ENCODE measurements around the gene SKAP1.
"Not testable (repeated sequence)": the region's sequence is repeated elsewhere in the genome, so short reads cannot be mapped to it uniquely, and the experiment has no call there.

The SKAP1 gene

DNA sequence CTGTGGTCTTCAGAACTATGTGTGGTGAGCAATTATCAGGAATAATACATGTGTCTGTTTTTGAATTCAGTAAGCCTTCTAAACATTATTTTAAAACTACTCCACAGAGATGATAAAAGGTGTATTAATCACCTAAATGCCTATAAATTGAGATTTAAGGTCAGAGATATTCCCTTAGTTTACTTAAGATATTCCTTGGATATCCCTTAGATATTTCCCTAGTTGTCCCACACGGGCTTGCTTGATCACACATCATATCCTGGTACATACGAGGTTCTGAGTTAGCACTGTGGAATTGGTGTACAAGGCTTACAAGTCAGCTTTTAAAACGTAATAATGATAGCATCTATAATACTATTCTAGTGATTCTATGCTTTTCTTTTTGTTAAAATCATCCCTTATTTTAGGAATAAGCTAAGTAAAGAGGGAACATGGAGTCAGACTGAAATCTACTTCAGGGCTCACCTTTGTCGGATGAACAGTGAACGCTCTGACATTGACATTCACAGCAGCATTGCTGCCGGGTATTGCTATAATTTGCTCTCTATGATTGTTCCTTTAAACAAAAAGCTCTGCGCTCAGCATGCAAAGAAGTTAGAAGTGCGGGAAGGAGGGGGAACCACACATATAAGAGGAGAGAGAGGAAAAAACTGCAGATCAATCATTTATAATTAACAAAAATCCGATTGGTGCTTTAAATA is 136.5 kb downstream of the SKAP1 start:
- Histone ChIP-seq H3K36me3 (replicated peaks in 1 of 2; ENCODE audit: control insufficient read depth in 2 of 2, insufficient read depth in 2 of 2, low read length in 2 of 2) (no peaks in the 10 kb centered on the region), H3K9ac (ENCODE audit: low read depth, low read length, poor library complexity) (no peak overlapping the region), H3K27ac (replicated peaks; ENCODE audit: low read length) (no peak overlapping the region), H3K9me3 (replicated peaks in 1 of 2; ENCODE audit: control insufficient read depth in 2 of 2, insufficient read depth in 1 of 2, low read depth in 1 of 2, low read length in 2 of 2) (no peaks in the 10 kb centered on the region), H2BK5ac (ENCODE audit: low read length) (no peak overlapping the region), H3K18ac (ENCODE audit: low read length) (no peak overlapping the region), H3K27me3 (ENCODE audit: control insufficient read depth in 3 of 3, insufficient read depth in 3 of 3, low read depth in 1 of 3, low read length in 3 of 3) (peaks cover 0 to 32% (median 0%) of the 10 kb centered on the region in 3 experiments), H3K4me1 (ENCODE audit: control insufficient read depth in 2 of 2, insufficient read depth in 1 of 2, low read depth in 1 of 2, low read length in 2 of 2) (no peaks in the 10 kb centered on the region), H2BK120ac (ENCODE audit: low read depth, low read length) (no peak overlapping the region), H3K4ac (ENCODE audit: low read length) (no peak overlapping the region), H4K91ac (ENCODE audit: low read depth, low read length, poor library complexity) (no peak overlapping the region), H4K8ac (ENCODE audit: low read depth, low read length) (no peak overlapping the region), H2AK5ac (ENCODE audit: low read depth, low read length) (no peak overlapping the region), H3K4me2 (ENCODE audit: insufficient read depth, low read length, poor library complexity, severe bottlenecking) (no peak overlapping the region), H3K4me3 (ENCODE audit: low read length in 2 of 2) (no peak overlapping the region), H2AFZ (ENCODE audit: low read length) (no peak overlapping the region), H2BK12ac (ENCODE audit: low read length) (no peak overlapping the region), H2BK15ac (ENCODE audit: low read length) (no peak overlapping the region), H3K79me1 (ENCODE audit: low read depth, low read length) (no peaks in the 10 kb centered on the region), H3K23ac (ENCODE audit: low read depth, low read length, poor library complexity) (no peak overlapping the region), H3K14ac (ENCODE audit: low read length) (no peak overlapping the region)
- no CpG with 5 or more reads among the region's 9 CpGs for WGBS, 2 donors (ENCODE audit: extremely low coverage in 2 of 2, insufficient read length in 2 of 2, insufficient replicate concordance in 1 of 2)
- DNase-seq (ENCODE audit: low spot score): no peak

DNA sequence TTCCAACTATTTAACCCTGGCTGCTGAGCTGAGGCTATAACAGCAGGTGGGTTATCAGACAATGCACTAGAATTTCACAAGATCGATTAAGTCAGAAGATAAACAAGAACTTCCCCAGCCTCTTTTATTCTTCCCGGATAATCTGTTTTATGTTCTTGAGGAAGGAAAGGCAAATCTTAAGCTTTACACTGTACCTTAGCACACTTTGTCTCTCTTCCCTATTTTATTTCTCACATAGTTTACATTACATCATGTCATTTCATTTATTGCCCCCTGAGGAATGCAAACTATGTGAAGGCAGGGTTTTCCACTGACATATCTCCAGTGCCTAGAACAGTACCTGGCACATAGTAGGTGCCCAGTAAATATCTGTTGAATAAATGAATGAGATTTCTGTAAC is 139.6 kb downstream of the SKAP1 start:
- DNase-seq (ENCODE audit: low spot score): no peak
- H3K4me1 ChIP-seq (ENCODE audit: control insufficient read depth in 2 of 2, insufficient read depth in 1 of 2, low read depth in 1 of 2, low read length in 2 of 2): no peaks in the 10 kb centered on the region
- H2BK5ac ChIP-seq (ENCODE audit: low read length): no peak overlapping the region
- H4K8ac ChIP-seq (ENCODE audit: low read depth, low read length): no peak overlapping the region
- no peak overlapping the region for H2BK120ac ChIP-seq (ENCODE audit: low read depth, low read length)
- H3K14ac ChIP-seq (ENCODE audit: low read length): no peak overlapping the region
- H3K4me2 ChIP-seq (ENCODE audit: insufficient read depth, low read length, poor library complexity, severe bottlenecking): no peak overlapping the region
- no peak overlapping the region for H2AFZ ChIP-seq (ENCODE audit: low read length)
- no peak overlapping the region for H3K4ac ChIP-seq (ENCODE audit: low read length)
- H3K27ac ChIP-seq (replicated peaks; ENCODE audit: low read length): no peak overlapping the region
- H2BK12ac ChIP-seq (ENCODE audit: low read length): no peak overlapping the region
- no CpG with 5 or more reads among the region's 2 CpGs for WGBS, 2 donors (ENCODE audit: extremely low coverage in 2 of 2, insufficient read length in 2 of 2, insufficient replicate concordance in 1 of 2)
- no peaks in the 10 kb centered on the region for H3K36me3 ChIP-seq (replicated peaks in 1 of 2; ENCODE audit: control insufficient read depth in 2 of 2, insufficient read depth in 2 of 2, low read length in 2 of 2)
- no peak overlapping the region for H2BK15ac ChIP-seq (ENCODE audit: low read length)
- no peak overlapping the region for H3K4me3 ChIP-seq (ENCODE audit: low read length in 2 of 2)
- H3K79me1 ChIP-seq (ENCODE audit: low read depth, low read length): no peaks in the 10 kb centered on the region
- H4K91ac ChIP-seq (ENCODE audit: low read depth, low read length, poor library complexity): no peak overlapping the region
- no peak overlapping the region for H3K18ac ChIP-seq (ENCODE audit: low read length)
- H3K27me3 ChIP-seq (ENCODE audit: control insufficient read depth in 3 of 3, insufficient read depth in 3 of 3, low read depth in 1 of 3, low read length in 3 of 3): peaks cover 0 to 39% (median 0%) of the 10 kb centered on the region in 3 experiments
- no peak overlapping the region for H2AK5ac ChIP-seq (ENCODE audit: low read depth, low read length)
- H3K9me3 ChIP-seq (replicated peaks in 1 of 2; ENCODE audit: control insufficient read depth in 2 of 2, insufficient read depth in 1 of 2, low read depth in 1 of 2, low read length in 2 of 2): no peaks in the 10 kb centered on the region
- no peak overlapping the region for H3K23ac ChIP-seq (ENCODE audit: low read depth, low read length, poor library complexity)
- no peak overlapping the region for H3K9ac ChIP-seq (ENCODE audit: low read depth, low read length, poor library complexity)

DNA sequence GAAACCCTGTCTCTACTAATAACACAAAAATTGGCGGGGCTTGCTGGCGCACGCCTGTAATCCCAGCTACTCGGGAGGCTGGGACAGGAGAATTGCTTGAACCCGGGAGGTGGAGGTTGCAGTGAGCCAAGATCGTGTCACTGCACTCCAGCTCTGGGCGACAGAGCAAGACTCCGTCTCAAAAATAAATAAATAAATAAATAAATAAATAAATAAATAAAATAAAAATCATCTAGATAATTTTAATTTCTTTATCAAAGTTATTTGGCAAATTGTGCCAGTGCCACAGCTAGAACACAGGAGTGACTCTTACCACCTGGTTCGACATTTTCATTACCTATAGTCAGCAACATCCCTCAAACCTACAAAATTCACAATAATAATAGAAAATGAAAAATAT is 143.1 kb downstream of the SKAP1 start:
- not testable (repeated sequence) for H3K4me3 ChIP-seq (ENCODE audit: low read length in 2 of 2); H4K91ac ChIP-seq (ENCODE audit: low read depth, low read length, poor library complexity); H2BK12ac ChIP-seq (ENCODE audit: low read length); H3K36me3 ChIP-seq (replicated peaks in 1 of 2; ENCODE audit: control insufficient read depth in 2 of 2, insufficient read depth in 2 of 2, low read length in 2 of 2); H2BK5ac ChIP-seq (ENCODE audit: low read length); H3K23ac ChIP-seq (ENCODE audit: low read depth, low read length, poor library complexity); H3K9ac ChIP-seq (ENCODE audit: low read depth, low read length, poor library complexity); H2AFZ ChIP-seq (ENCODE audit: low read length); H2BK120ac ChIP-seq (ENCODE audit: low read depth, low read length); H2BK15ac ChIP-seq (ENCODE audit: low read length); H3K4me1 ChIP-seq (ENCODE audit: control insufficient read depth in 2 of 2, insufficient read depth in 1 of 2, low read depth in 1 of 2, low read length in 2 of 2); H3K18ac ChIP-seq (ENCODE audit: low read length); H3K4ac ChIP-seq (ENCODE audit: low read length); H3K4me2 ChIP-seq (ENCODE audit: insufficient read depth, low read length, poor library complexity, severe bottlenecking); H3K79me1 ChIP-seq (ENCODE audit: low read depth, low read length); H3K9me3 ChIP-seq (replicated peaks in 1 of 2; ENCODE audit: control insufficient read depth in 2 of 2, insufficient read depth in 1 of 2, low read depth in 1 of 2, low read length in 2 of 2); H4K8ac ChIP-seq (ENCODE audit: low read depth, low read length); DNase-seq (ENCODE audit: low spot score); H2AK5ac ChIP-seq (ENCODE audit: low read depth, low read length); H3K27ac ChIP-seq (replicated peaks; ENCODE audit: low read length); H3K14ac ChIP-seq (ENCODE audit: low read length)
- peaks cover 0 to 22% (median 0%) of the 10 kb centered on the region in 3 experiments for H3K27me3 ChIP-seq (ENCODE audit: control insufficient read depth in 3 of 3, insufficient read depth in 3 of 3, low read depth in 1 of 3, low read length in 3 of 3)
- no CpG with 5 or more reads among the region's 9 CpGs for WGBS, 2 donors (ENCODE audit: extremely low coverage in 2 of 2, insufficient read length in 2 of 2, insufficient replicate concordance in 1 of 2)

DNA sequence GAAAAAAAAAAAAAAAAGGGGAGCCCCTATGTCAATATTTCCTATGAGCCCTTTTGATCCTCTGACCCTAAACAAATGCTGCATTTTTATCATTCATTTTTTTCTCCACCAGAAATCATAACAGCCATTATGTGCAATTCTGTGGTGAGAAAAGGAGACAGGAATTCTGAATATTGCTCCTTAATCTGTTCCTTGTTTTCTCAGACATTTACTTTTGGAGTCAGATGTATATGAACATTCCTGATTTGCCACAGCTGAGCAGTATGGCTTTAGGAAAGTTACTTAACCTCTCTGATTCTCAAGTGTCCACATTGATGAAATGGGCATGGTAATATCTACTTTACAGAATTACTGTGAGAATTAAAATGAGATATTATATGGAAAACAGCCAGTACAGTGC is 144.4 kb downstream of the SKAP1 start:
- Histone ChIP-seq H3K27ac (replicated peaks; ENCODE audit: low read length) (no peak overlapping the region), H3K9ac (ENCODE audit: low read depth, low read length, poor library complexity) (no peak overlapping the region), H3K79me1 (ENCODE audit: low read depth, low read length) (no peaks in the 10 kb centered on the region), H2AFZ (ENCODE audit: low read length) (no peak overlapping the region), H3K4me3 (ENCODE audit: low read length in 2 of 2) (no peak overlapping the region), H3K18ac (ENCODE audit: low read length) (no peak overlapping the region), H2BK12ac (ENCODE audit: low read length) (no peak overlapping the region), H2AK5ac (ENCODE audit: low read depth, low read length) (no peak overlapping the region), H2BK15ac (ENCODE audit: low read length) (no peak overlapping the region), H3K27me3 (ENCODE audit: control insufficient read depth in 3 of 3, insufficient read depth in 3 of 3, low read depth in 1 of 3, low read length in 3 of 3) (peaks cover 0 to 22% (median 0%) of the 10 kb centered on the region in 3 experiments), H2BK120ac (ENCODE audit: low read depth, low read length) (no peak overlapping the region), H3K4me2 (ENCODE audit: insufficient read depth, low read length, poor library complexity, severe bottlenecking) (no peak overlapping the region), H2BK5ac (ENCODE audit: low read length) (no peak overlapping the region), H3K4me1 (ENCODE audit: control insufficient read depth in 2 of 2, insufficient read depth in 1 of 2, low read depth in 1 of 2, low read length in 2 of 2) (no peaks in the 10 kb centered on the region), H3K36me3 (replicated peaks in 1 of 2; ENCODE audit: control insufficient read depth in 2 of 2, insufficient read depth in 2 of 2, low read length in 2 of 2) (no peaks in the 10 kb centered on the region), H3K9me3 (replicated peaks in 1 of 2; ENCODE audit: control insufficient read depth in 2 of 2, insufficient read depth in 1 of 2, low read depth in 1 of 2, low read length in 2 of 2) (no peaks in the 10 kb centered on the region), H3K14ac (ENCODE audit: low read length) (no peak overlapping the region), H3K23ac (ENCODE audit: low read depth, low read length, poor library complexity) (no peak overlapping the region), H3K4ac (ENCODE audit: low read length) (no peak overlapping the region), H4K8ac (ENCODE audit: low read depth, low read length) (no peak overlapping the region), H4K91ac (ENCODE audit: low read depth, low read length, poor library complexity) (no peak overlapping the region)
- DNase-seq (ENCODE audit: low spot score): no peak
